LHCN-M2 (cell line): Measurements from ENCODE around the gene PGBD5. TPM values are rescaled to one million over a fixed set of nuclear protein-coding genes. Genes with fewer than 3 reads are reported as not detected.
"Not testable (repeated sequence)": the region's sequence is repeated elsewhere in the genome, so short reads cannot be mapped to it uniquely, and the experiment has no call there.

Experiments used
- DNase-seq: peaks from one replicate; pipeline ENCODE4 v3.0.0-alpha.2; 2012; ENCODE audit warnings: low read depth
- polyA plus RNA-seq: library from polyadenylated mRNA; unstranded; fragments of >200 nt; gene quantifications from one replicate; pipeline ENCODE4 v1.2.1, GENCODE V29; 2012; ENCODE audit warnings: missing spikeins
- total RNA-seq: library from RNA; depleted of rRNA; stranded (reverse); fragments of >200 nt; gene quantifications from 2 replicates; pipeline ENCODE4 v1.2.3, GENCODE V29; 2014; rRNA removed

Gene PGBD5, protein sequence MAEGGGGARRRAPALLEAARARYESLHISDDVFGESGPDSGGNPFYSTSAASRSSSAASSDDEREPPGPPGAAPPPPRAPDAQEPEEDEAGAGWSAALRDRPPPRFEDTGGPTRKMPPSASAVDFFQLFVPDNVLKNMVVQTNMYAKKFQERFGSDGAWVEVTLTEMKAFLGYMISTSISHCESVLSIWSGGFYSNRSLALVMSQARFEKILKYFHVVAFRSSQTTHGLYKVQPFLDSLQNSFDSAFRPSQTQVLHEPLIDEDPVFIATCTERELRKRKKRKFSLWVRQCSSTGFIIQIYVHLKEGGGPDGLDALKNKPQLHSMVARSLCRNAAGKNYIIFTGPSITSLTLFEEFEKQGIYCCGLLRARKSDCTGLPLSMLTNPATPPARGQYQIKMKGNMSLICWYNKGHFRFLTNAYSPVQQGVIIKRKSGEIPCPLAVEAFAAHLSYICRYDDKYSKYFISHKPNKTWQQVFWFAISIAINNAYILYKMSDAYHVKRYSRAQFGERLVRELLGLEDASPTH
- 0.06 and 0.29 TPM in 2 replicates for total RNA-seq
- 0.34 TPM for polyA plus RNA-seq

DNA sequence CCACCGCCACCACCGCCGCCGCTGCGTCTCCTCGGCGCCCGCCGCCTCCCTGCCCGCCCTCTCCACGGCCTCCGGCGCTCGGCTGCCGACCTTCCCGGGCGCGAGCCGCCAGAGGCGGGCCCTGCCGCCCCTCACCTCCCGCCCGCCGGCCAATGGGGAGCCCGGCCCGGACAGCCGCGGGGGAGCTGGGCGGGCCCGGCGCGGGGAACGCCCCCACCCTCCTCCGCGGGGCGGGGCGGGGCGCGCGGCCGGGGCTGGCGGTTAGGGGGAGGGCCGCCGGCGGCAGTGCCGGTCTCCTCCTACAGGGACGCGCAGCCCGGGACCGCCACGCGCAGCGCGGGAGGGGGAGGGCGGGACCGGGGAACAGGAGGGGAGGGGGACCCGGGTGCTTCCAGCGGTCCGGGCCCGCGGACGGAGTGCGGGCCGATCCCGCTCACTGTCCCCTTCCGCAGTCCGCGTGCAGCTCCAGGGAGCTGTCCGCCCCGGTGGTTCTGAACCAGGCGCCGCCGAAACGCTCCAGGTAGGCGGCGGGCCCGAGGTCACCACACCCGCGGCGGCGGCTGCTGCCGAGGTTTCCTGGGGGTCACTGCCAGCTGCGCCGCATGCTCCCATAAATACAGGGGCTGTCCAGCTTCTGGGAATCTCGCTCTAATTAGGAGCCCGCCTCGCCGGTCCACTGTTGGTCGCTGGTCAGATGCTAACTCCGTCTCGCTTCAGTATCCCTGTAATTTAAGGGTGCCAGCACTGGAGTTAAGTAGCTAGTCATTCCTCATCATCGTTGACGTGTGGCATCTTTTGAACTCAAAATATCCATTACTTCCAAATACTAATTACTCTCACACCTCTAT, at the start of gene PGBD5:
Gene PGBD5, minus strand, starts transcription at position 87 of the 848 bp plus-strand sequence. CDS start 404 bp downstream, outside the sequence.
- peak; percentile 26 for DNase-seq

DNA sequence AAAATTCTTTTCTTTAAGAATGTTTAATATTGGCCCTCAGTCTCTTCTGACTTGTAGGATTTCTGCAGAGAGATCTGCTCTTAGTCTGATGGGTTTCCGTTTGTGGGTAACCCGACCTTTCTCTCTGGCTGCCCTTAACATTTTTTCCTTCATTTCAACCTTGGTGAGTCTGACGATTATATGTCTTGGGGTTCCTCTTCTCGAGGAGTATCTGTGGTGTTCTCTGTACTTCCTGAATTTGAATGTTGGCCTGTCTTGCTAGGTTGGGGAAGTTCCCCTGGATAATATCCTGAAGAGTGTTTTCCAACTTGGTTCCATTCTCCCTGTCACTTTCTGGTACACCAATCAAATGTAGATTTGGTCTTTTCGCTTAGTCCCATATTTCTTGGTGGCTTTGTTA, 48.8 kb upstream of the PGBD5 start:
- not testable (repeated sequence) for DNase-seq

DNA sequence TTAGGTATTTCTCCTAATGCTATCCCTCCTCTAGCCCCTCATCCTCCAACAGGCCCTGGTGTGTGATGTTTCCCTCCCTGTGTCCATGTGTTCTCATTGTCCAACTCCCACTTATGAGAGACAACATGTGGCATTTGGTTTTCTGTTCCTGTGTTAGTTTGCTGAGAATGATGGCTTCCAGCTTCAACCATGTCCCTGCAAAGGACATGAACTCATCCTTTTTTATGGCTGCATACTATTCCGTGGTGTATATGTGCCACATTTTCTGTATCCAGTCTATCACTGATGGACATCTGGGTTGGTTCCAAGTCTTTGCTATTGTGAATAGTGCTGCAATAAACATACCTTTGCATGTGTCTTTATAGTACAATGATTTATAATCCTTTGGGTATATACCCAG, 44.6 kb upstream of the PGBD5 start:
- not testable (repeated sequence) for DNase-seq

DNA sequence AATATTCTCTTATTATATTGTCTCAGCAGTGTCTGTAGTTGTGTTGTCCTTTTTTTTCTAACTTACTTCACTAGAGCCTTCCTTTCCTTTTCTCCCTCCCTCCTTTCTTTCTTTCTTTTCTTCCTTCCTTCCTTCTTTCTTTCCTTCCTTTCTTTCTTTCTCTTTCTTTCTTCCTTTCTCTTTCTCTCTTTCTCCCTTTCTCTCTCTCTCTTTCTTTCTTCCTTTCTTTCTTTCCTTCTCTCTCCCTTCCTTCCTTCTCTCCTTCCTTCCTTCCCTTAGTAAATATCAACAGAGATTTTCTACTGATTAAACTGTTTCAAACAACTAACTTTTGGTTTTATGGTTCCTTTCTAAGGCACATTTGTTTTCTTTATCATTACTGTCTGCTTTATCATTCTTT, 43.1 kb upstream of the PGBD5 start:
- DNase-seq = no peak

DNA sequence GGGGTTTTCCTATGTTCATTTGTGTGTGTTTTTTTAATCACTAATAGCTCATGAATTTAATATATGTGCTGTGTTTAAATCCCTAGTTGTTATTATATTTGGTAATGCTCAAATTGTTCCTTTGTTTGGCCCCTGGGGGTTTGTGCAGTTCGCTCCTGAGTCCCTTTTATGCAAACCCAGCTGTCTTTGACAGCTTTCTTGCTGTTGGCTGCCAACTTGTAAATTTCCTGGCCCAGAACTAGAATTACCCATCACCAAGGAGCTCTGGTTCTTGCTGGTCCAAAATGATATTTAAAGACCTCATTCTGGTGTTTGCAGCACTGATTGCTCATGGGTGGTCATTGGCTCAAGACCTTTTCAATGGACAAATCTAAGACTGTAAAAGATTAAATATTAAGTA, 39.6 kb upstream of the PGBD5 start:
- DNase-seq = no peak

DNA sequence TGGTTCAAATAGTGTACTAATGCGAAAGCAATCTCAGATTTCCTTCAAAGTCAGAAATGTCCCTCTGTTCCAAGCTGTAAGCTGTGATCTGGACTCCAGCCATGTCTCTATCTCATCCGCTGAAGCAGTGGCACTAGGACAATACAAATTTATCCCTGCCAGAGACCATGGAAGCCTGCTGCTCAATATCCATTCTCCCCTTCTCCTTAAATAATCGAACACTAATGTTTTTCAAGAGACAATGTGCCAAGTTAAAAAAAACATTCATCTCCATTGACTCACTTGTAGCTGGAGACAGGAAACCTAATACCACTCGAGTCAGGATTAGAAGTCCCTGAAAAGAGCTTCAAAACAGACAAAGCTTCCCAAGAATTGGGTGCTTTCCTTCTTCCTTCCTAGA, 38.5 kb upstream of the PGBD5 start:
- peak; percentile 4 for DNase-seq

DNA sequence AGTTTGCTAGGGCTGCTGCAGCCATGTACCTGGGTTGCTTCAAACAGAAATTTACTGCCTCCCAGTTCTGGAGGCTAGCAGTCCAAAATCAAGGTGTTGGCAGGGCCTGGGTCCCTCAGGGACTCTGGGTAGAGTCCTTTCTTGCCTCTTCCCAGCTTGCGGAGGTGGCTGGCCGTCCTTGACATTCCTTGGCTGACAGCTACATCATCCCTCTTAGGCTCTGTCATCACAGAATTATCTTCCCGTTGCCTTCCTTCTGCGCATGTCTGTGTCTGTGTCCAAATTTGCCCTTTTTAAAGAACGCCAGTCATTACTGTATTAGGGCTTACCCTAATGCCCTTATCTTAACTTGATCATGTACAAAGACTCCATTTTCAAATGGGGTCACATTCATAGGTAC, 37.6 kb upstream of the PGBD5 start:
- DNase-seq = no peak

DNA sequence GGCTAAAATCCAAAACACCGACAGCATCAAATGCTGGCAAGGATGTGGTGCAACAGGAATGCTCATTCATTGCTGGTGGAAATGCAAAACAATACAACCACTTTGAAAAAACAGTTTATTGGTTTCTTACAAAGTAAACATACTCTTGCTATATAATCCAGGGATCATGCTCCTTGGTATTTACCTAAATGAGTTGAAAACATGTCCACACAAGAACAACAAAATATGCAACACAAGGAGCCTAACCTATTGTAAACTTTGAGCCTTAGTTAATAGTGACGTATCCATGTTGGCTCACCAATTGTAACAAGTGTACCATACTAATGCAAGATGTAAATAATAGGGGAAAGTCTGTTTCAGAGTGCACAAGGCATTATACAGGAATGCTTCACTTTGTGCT, 37.2 kb upstream of the PGBD5 start:
- no peak for DNase-seq

DNA sequence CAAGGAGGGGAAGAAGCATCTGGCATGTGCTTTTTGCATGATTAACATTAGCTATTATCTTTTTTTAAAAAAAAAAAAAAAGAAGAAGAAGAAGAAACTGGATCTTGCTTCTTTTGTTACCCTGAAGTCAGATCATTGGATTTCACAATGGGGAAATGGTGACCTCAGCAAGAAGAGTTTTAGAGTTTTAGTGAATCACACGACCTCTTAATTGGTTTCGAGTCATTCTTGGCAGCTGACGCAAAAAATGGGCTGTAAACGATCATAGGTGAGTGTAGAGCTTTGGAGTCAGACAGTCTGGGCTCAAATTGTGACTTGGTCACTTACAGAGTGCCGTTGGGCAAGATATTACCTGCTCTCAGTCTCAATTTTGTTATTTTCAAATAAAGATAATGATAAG, 33.3 kb upstream of the PGBD5 start:
- peak; percentile 40 for DNase-seq

DNA sequence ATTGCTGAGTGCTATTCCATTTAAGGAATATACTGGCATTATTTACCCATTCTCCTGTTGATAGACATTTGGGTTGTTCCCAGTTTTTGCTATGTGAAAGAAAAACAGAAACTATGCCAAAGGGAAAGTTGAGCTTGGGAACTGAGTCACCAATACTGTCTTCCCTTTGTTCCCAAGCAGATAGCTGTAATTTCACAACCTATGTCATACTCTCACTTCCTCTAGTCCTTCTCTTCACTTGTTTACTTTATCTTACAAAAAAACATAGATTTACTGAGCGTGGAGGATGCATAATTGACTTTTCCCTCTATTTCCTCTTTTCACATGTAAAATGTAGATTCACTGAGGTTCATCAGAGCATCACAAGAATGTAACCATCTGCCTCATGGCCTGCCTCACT, 32.4 kb upstream of the PGBD5 start:
- peak; percentile 17 for DNase-seq

DNA sequence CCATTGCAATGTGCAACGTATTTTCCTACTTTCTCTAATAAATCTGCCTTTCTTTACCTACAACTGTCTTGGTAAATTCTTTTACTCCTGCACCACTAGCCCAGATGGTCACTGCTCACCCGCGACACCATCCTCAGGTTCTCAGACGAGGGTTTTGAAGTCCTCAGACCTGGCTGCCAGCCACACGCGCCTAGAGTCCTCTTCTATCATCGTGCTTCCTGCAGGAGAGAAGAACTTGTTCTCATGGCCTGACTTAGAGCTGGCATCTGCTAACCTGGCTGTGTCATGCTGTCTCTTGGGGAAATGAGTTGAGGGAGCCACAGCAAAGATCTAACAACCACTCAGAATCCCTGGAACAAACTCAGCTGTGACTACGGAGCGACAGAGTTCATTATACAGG, 30.3 kb upstream of the PGBD5 start:
- DNase-seq = no peak

DNA sequence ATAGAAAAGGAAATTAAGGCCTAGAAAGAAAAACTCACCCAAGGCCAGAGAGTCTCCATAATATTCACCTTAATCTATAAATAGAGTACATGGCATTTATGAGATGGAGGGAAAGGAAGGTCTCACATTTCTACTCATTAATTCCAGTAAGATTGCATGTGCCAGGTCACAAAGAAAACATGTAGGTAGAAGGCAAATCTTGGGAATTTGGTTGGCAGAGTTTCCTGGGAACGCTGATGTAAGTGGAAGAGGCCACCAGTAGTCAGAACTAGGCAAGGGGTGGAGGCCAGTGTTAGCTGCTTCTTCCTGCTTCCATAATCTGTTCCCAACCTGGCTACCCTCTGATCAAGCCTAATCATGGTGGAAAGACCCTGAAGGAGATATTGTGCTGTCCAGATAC, 29.2 kb upstream of the PGBD5 start:
- DNase-seq = no peak

DNA sequence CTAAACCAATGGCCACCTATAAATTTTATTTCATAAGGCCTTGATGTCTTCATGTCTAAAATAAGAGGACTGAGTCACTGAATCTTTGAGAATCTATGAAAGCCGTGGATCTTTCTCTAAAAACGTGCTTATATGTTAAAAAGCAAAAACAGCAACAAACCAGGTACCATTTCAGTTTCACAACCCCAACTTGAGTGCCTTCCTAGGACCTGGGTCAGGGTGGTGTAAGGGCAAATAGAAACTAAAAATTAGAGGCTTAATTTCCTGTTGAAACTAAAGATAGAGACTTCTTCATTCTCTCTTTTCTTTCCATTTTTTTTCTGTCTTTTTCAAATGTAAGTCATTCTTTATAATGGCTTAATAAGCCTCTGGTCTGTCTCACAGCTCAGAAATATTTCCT, 27.2 kb upstream of the PGBD5 start:
- no peak for DNase-seq

DNA sequence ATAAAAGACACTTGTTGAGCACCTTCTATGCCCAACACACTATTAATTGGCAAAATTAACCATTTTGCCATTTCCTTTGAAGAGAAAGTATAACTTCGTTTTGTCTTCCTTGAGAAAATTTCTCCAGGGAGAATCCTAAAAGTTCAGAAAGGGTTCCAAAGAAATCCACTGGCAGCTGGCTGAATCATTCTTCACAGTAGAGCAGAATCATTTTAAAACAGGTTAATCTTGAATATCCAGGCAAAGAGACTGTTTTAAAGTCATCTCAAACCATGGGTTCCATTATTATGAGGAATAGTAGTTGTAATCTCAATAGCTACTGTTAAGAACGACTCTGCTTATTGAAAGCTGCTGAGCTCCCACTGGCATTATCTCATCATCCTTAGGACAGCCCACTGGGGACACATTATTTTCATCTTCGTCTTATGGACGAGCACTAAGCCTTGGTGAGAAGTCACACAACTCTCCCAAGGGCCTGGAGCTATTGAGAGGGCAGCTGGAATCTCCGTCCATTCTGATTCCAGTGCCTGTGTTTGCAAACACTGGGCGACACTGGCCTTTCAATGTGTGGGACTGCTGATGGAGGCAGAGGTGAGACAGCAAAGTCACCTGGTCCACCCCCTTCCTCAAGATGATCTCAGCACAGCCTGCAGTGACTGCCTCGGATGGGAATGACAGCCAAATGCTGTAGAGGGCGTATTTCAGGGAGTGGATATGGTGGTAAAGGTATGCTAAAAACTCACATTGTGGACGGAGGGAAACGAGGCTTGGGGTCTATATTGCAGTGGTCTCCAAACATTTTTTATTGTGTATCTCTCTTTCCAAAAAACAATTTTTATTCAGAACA, 15.3 kb upstream of the PGBD5 start:
- no peak for DNase-seq

DNA sequence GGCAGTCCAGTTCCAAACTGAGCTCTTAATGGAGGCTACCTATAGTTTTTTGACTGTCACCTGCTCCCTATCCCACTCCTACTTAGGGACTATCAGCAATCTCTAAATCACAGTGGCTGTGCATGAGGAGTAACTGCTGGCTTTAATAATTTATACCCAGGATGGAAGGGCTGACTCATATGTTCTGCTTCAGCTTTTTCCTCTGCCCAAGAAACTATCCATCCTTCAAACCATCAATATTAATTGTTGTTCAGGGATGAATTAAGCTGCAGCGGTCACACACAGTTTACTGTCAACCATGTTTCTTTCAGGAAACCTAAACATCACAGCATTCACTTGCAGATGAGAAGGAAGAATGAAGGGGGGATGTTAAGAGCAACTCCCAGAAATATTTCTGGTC, 9.0 kb upstream of the PGBD5 start:
- DNase-seq = no peak

DNA sequence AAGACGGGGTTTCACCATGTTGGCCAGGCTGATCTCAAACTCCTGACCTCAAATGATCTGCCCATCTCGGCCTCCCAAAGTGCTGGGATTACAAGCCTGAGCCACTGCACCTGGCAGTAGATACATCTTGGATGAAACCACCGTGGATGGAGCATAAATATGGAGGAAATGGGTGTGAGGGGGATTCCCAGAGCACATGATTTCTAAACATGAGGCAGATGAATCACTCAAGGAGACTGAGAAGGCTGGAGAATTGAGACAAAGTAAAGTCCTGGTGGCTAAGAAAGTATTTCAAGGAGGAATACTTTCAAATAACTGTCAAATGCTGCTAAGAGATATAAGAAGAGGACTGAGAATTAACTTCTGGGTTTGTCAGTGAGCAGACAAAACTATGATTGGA, 5.4 kb upstream of the PGBD5 start:
- DNase-seq = no peak

DNA sequence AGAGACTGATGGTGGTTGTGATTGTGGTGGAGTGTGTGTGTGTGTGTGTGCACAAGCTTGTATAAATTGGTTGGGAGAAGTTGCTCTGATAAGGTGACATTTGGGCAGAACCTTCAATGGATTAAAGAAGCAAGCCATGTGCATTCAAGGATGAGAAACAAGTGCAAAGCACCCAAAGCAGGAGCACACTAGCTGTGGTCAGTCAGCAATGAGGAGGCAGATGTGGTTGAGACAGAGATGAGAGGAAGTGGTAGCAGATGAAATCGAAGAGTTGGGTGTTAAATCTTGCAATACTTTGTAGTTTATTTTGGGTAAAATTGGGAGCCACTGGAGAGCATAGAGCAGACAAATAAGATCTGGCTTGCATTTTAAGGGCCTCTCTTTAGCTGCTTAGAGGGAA, 4.4 kb upstream of the PGBD5 start:
- DNase-seq = no peak

DNA sequence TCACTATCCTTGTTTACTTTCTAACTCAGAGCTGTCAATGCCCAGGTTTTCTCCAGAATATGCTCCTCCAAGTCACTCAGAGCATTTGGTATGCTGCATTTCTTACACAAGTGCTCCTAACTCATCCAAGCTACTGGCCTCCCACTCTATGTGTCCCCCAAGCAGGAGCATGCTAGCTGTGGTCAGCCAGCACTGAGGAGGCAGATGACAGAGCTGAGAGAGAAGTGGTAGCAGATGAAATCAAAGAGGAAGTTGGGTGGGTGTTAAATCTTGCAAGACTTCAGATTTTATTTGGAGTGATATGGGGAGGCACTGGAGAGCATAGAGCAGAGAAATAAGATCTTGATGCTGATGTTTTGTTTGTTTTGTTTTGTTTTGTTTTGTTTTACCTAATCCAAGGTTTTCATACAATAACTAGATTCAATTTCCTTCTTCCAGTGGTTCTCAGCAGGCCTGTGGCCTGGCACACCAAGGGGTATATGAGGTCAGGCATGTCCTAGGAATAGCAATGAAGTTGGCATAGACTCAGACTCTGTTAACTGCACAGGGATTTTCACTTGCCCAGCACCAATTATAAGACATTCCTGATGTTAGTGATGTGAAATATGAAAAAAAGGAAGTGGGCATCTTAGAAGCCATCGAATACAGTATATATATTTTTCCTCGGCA, 3.1 kb upstream of the PGBD5 start:
- no peak for DNase-seq

DNA sequence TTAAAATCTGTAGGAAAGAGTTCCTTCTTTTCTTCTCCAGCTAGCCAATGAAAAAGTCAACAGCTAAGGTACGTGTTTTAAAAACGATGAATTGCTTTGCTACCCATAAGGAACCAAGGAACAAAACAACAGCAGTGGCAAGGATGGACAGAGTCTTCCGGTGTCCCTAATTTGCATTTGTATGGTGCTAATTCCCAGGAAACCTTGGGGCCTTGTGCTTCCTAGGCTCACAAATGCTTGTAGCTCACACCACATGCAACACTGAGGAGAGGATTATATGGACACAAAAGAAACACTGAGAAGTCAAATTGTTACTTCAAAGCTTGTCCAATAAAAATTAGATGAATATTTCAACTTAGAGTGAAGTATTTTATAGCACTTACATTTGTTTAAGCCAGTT, 1.8 kb upstream of the PGBD5 start:
- no peak for DNase-seq

DNA sequence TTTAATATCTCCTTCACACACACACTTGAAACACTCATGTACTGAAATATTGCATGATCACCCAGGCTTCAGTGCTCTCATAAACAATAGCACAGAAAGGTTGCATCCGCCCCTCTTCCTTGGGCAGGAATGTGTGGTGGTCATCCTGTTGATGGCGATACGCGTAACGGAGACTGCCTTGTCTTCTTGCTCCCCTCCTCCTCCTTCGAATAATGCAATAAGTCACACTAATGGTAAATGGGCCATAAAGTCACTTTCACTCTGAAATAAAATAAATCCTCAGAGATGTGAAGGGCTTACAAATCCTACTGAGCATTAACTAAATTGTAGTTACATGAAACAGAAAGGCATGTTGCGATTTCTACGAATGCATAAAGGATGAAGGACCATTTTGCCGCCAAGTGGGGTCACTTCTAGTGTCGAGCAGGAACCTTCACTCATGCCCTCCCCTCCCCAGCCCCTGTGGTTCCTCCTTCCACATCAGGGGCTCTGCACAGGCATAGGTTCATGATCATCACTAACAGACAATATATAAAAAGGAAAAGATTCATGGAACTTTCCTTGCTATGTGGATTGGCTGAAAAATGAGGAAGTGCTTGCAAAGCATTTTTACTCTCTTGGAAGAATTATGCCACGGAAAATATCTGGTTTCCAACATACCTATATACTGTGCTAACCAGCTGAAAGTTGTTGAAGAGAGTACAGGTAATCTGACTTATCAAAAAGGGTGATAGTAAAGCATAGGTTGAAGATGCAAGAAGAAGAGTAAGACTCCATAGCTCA, 1.2 kb upstream of the PGBD5 start:
- no peak for DNase-seq
